HG03095 (cell line): ENCODE data around the gene LARGE1.

Experiments
- ATAC-seq: cut with Tn5 transposase; IDR thresholded peaks from one replicate; pipeline ENCODE4 v1.9.1; 2021; ENCODE audit warnings: moderate library complexity; ENCODE audit not compliant: unreplicated experiment

The LARGE1 gene

DNA sequence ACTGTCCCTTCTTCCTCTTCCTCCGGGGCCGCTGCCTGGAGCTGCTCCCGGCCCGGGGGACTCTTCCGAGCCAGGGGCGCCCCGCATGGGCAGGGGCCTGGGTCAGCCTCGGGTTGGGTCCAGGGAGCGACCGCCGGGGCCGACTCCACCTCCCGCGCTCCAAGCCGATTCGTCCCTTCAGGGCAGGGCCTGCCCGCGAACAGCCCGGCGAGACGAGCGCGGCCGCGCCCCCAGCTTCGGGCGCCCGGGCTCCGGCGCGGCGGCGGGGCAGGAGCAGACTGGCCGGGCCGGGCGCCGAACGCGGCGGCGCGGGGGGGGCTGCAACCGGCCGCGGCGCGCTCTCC lies at the start of gene LARGE1:
TSS of gene LARGE1 (minus strand) at position 280 of the 344 bp plus-strand sequence.
- no peak for ATAC-seq

DNA sequence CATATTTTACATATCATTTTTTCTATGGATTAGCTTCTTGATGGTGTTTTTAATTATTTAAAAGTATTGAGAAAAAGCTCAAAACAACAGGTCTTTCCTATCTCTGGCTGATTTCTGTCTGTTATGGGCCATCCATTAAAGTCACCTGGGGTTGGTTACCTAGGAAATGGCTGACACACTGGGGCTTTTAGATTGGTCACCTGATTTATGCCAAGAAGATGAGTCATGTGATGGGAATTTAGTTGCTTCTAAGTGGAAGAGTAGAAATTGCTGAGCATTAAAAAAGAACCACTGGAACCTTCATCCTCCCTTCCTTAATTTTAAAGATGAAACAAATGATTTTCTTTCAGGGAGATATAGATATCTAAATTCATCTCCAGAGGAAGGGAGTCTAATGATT lies 48.8 kb upstream of the LARGE1 start:
- no peak for ATAC-seq

DNA sequence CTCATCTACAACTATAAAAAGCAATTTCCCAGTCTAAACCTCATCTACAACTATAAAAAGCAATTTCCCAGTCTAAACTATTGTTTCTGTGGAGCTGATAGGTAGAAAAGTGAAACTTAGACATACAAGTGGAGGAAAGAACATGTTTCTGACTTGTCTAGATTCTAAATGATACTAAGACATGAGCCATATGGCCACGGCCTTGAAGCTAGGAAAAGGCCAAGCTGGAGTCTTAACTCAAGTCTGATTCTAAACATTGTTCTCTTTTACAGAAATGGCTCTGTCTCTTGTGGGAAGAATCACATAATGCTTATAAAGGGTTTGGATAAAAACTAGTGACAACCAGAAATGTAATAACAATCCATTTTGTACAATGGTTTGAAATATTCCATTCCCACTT lies 43.8 kb upstream of the LARGE1 start:
- ATAC-seq, result no peak

DNA sequence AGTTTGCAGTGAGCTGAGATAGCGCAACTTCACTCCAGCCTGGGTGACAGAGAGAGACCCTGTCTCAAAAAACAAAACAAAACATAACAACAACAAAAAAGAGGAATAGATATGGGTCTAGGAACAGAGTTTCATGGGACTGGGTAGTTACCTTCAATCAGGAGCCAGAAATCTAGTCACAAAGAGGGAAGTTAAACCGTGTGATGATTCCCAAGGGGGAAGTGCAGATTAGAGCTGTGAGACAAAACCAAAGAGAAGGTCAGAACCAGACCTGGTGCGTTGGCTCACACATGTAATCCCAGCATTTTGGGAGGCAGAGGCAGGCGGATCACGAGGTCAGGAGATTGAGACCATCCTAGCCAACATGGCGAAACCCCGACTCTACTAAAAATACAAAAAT lies 42.1 kb upstream of the LARGE1 start:
- no peak for ATAC-seq

DNA sequence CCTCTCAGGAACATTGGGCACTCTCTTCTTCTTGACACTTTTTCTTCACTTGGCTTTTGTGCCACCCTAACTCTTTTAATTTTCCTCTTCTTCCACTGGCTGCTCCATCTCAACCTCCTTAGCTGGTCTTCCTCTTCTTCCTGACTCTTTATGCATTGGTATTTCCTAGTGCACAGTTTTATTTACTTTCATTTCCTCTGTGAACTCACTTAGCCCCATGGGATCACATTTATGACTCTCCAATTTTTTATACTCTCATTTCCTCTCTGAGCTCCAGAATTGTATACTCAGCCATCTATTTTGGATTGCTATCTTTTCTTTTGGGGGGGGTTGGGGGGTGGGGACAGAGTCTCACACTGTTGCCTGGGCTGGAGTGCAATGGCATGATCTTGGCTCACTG lies 38.5 kb upstream of the LARGE1 start:
- no peak for ATAC-seq

DNA sequence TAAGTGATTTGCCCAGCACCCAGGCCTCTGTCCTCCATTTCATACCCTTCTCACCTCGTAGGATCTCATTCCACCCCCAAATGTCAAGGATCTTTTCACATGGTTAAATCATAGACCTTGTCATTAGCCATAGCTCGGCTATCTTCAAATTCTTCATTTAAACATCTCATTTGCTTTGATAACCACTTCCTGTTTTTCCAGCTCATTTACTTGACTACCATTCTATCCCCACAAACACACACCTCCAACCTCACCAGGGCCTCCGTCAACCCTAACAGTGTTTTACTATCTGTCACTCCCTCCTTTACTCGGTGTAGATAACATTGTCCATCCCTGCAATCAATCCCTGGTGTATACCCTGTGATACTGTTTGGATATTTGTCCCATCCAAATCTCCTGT lies 36.8 kb upstream of the LARGE1 start:
- ATAC-seq, result no peak

DNA sequence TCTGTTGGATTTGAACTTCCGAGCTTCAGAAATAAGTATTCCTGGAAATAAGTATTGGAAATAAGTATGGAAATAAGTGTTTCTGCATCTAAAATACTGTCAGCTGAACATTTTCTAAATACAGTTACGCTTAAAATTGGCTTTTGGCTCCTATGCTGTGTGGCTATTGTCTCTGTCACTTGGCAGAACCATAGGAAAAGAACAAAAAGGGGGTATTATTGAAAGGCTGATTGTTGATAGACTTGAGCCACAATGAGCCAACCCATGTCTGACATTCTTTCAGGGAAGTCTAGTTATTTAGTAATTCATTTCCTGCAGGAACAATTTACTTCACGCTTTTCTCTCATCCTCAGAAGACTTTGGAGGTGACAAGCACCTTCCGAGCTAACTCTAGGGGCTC lies 32.5 kb upstream of the LARGE1 start:
- no peak for ATAC-seq

DNA sequence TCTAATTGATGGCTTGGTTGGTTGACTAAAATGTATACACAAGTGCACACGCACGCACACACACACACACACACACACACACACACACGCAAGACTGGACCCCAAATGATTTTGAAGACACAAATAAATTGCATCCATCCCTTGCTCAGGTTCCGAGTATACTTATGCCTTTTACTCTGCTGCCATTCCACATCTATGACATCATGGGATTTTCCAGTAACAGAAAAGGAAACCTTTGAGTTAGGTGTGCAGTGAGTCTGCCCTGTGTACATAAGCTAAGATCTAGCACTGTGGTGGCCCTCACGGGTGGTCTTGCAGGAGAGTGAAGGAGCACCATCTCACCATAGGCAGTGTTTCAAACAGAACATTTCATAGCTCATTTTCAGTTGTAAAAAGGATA lies 20.5 kb upstream of the LARGE1 start:
- no peak for ATAC-seq

DNA sequence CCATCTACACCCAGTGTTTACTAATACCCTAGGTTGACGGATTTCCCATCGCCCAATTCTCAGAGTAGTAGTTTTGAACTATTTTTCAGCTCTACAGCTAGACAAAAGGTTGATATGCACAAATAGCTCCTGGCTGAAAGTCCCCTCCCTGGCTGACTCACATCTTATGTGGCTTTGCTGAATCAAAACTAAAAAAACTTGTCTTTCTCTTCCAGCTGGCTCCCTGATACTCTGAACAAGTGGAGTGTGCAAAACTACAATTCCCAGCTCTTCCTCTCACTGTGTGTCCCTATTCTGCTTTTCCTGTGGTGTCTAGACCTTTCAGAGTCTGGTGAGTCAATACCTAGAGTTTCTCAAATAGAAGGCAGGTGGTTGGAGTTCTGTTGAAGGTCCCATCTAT lies 12.7 kb upstream of the LARGE1 start:
- no peak for ATAC-seq

DNA sequence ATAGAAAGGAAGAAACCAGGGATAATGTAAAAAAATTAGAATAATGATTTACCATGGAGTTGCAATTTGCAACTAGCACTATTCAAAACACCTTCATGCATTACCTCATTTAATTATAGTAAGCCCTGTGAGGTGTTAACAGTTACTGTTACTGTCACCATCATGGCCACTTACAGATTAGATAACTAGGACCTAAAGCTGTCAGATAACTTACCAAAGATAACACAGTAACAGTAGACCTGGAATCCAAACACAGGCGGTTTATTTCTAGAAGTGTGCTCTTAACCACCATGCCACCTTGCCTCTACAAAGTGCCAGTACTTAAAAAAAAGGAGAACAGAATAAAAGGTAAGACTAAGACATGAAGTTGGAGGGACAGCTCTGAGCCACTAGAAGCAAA lies 11.1 kb upstream of the LARGE1 start:
- no peak for ATAC-seq

DNA sequence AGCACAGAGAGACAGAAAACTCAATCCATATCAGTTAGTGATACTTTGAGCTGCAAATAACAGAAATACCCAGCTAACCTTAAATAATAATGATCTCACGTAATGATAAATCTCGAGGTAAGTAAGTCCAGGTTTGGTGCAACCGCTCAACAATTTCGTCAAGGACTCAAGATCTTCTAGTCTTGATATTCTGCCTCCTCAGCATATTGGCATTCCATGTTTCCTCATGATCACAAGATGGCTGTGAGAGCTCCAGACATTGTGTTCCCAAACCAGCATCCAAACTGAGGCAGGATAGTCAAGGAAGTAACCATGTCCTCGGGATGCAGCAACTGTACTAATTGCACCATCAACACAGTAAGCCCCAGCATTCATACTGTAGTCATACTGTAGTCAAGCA lies 7.5 kb upstream of the LARGE1 start:
- ATAC-seq, result no peak

DNA sequence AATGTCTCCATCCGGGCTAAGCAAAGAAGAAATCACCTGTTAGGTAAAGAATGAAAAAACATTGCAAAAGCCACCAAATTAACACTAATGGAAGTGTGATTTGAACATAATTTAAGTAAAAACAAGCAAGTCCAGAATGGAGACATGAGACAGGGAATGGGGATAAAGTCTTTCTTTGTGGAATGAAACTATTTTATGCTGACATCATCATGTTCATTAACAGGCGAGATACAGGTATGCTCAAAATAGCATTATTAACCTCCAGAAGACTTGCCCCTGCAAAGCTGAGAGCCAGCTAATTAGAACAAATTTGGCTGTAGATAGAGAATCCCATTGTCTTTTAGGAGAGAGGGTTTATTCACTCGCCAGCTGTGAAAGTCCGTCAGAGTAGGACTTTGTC lies 4.9 kb upstream of the LARGE1 start:
- no peak for ATAC-seq

DNA sequence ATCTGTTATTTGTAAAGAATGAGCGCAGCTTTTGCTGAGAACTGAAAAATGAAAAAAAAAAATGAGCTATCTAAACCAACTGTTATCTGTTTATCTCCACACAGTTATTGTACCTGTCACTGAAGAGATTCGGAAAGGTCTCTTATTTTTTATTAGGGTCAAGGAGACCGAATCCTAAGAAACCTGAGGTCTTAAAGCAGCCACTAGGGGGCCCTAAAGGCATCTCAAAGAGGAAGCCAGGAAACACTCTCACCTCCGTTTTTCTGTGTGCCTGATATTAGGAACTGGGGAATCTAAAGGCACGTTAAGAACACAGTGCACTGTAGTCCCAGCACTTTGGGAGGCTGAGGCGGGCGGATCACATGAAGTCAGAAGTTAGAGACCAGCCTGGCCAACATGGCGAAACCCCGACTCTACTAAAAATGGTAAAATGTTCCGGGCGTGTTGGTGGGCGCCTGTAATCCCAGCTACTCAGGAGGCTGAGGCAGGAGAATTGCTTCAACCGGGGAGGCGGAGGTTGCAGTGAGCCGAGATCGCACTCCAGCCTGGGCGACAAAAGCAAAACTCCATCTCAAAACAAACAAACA lies 3.5 kb upstream of the LARGE1 start:
- ATAC-seq, result no peak

DNA sequence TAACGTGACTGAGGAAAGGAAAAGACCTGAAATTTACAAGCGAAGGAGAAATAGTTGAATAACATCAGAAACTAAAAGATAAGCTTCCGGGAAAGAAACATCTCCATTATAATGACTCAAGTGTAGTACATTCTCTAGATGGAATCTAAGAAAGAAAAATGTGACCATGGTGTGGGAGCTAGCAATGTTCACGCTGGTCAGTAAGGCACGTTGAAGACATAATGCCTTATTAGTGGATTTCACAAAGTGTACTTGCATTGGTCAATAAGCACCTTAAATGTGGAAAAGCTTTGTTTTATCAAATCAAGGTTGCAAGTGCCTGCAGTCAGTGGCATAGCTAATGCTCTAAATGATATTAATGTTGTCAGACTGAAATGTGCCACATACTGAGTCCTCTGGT lies 2.8 kb upstream of the LARGE1 start:
- ATAC-seq, result no peak

DNA sequence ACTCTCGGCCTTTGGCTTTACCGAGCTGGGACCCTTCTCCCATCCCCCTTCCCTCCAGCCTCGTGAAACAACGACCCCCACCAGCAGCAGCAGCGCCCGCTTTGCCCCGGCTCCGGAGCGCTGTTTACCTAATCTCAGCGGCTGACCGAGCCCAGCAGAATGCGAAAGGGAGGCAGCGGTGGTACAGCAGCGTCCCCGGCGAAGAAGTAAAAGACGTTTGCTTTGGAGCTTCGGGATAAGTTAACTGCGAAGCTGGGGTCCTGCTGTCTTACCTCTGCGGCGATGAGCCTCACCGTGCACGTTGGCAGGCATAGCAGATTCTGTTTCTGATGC lies 2.0 kb upstream of the LARGE1 start:
- ATAC-seq, result no peak

DNA sequence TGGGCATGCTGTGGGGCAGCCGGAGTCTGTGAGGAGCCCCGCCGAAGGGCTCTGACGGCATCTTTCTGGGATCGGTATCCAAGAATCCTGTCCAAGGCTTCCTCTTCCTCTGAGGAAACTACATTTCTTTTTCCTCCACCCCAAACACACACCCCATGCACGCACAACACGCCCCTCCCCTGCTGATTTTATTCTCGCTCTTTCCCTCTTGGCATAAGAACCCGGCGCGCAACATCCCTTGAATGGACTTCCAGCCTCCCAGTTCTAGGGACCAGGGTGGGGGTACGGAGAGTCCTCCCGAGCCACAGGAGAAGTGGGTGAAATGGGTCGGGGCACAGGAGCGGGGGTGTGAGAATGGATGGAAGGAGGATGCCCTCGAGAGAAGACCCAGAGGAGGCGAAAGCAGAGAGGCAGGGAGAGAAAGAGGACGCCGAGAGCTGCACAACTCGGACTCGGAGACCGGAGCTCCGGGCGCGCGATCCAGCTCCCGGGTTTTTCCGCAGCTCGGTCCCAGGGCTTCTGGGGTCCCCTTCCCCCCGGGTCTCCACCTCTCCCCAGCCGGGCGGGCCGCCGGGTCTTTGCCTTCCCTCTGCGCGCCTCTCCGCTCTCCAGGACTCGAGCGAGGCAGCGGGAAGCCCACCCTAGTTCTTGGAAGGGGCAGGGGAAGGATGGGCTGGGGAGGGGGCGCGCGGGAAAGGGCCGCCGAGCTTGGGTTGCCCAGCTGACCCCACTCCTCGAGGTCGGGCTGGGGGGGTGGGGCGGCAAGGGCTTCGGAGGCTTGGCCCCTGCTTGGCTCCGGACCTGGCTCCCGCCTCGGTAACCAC lies 1.5 kb upstream of the LARGE1 start:
- ATAC-seq, result no peak

DNA sequence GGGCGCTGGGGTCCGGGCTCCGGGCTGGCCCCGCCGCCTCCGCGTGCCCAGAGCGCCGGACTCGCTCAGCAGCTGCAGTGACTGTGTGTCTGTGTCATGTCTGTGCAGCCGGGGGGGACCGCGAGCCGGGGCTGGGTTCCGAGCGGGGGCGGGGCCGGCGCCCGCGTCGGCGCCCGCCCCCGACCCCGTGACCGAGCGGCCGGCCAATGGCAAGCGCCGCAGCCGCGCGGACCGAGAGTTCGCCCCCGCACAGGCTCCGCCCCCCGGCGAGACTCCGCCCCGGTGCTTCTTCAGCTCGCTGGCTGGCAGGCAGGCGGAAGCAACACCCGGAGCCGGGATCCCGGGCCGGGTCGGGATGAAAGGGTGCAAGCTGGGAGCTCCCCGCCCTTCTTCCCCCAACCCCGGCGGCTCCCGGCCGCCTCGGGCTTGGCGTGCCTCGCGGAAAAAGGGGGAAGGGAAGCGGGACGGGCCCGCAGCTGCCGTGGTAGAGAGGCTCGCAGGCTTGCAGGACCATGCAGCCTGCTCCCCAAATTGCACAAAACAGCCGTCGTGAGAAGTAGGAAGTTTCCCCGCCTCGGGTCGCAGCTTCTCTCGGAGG lies 750 bp upstream of the LARGE1 start:
- ATAC-seq, result peak; percentile 58

DNA sequence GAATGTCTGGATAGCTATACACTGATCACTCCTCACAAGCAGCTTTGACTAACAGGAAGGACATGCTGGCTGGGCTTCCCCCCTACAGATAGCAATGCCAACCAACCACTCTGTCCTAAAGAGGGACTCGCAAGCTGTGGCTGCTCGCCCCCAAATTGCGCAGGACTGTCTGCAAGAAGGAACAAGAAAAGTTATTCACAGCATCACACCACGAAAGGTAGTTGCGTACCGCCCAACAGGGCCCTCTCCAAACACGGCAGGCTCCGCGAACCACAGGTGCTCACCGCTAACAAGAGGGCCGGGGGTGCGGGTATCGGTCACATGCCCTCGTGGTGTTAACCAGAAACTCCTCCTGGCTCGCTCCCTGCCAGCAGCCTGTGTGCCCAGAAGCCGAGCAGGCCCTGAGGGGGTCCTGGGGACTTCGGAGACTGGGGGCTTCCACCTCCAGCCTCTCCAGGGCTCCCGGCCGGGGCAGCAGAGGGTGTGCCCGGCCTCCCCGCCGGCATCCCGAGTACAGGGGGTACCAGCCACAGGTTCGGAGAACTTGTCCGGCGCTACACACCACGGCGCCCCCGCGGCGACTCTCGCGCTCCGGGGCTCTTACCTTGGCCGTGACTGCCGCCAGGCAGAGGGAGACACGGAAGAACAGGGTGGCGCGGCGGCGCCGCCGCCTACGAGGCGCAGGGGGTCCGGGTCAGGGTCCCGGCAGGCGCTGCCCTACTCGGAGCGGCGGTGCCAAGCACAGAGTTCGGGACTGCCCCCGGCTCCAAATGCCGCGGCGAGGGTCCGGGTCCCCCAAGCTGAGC lies 682 bp downstream of the LARGE1 start:
- ATAC-seq, result no peak

DNA sequence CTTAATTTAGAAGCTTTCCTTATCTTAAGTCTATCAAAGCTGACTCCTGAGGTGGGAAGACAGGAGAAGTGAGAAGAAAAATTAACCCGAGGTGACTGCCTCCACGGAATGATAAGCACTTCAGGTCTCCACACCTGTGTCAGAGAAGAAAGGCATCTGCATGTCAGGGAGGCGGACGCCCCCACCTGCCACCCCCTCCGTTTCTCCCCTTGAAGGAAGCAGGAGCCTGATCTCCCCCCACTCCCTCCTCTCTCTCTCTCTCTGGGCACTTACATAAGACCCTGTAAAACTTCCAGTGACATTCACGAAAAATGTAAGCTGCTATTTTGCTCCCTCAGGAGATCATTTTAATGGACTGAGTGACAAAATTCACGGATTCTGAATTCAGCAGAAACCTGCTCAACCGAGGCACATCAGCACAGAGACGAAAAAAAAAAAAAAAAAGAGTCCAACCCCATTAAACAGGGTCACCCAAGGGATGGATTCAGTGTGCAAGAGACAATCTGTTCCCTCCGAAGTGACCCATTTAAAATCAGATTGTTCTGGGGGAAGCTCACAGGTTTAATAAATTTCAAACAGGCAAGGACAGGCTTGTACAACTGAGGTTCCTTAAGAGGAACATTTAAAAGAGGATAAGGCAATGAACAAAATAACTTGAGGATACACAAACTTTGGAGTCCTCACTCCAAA lies 1.5 kb downstream of the LARGE1 start:
- no peak for ATAC-seq

DNA sequence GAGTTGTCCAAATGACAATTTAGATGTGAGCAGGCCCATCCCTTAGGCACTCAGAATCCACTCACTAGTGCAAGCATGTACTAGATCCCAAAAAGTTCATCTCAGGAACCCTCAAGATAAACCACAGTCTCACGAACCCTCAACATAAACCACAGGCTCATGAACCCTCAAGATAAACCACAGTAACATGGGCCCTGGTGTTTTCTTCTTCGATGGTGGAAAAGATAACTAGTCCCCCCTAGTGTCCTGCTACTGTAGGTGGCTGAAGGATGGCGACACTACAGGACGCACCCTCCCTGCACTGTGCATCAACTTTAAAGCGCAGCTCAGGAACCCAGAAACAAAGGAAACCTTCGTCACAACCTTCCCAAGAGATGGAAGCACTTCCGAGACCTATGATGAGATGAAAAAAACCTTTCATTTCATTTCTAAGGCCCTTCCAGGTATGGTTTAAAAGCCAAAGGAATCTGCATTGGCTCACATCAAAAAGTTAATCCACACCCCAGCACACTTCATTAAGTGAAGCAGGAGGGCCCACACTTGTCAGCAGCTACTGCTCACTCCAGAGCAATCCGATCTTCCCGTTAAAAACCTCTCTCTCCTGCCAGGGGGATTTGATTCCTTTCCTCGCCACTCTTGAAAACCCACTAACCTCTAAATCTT lies 2.4 kb downstream of the LARGE1 start:
- no peak for ATAC-seq

DNA sequence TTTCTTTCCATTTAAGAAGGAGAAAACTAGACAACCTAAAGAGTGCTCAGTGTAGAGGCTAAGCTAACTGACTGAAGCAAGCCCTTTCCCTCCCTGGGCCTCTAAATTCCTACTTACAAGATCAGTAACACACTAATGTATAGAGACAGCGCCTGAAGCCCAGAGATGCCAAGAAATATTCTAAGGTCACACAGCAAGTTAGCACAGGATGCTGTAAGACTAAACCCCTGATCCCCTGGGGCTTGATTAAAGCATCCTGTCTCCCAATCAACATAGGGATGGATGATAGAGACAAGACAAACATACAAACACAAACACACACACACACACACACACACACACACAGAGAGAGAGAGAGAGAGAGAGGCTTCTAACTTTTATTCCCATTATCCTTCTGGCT lies 5.6 kb downstream of the LARGE1 start:
- no peak for ATAC-seq
